Brain microvascular endothelial cell (primary cell): Measurements from ENCODE around the gene DHFR.

Experiments used
- DNase-seq: peaks from one replicate; pipeline ENCODE4 v3.0.0-alpha.2; 2020
- H3K27ac ChIP-seq: fragments of 250-450 bp; sonication (Bioruptor Pico); 2 replicates; pipeline ENCODE4 v1.5.1; 2020; ENCODE audit warnings: mild to moderate bottlenecking, moderate library complexity
- H3K27me3 ChIP-seq: fragments of 250-450 bp; sonication (Bioruptor Pico); replicated peaks from 2 replicates; pipeline ENCODE4 v1.5.1; 2020; ENCODE audit warnings: mild to moderate bottlenecking
- H3K36me3 ChIP-seq: fragments of 250-450 bp; sonication (Bioruptor Pico); replicated peaks from 2 replicates; pipeline ENCODE4 v1.5.1; 2020; ENCODE audit warnings: mild to moderate bottlenecking
- H3K4me3 ChIP-seq: 2 replicates; pipeline ENCODE4 v1.5.1; 2011; ENCODE audit warnings: low read depth, mild to moderate bottlenecking, control low read depth, low read length, moderate library complexity
- CTCF ChIP-seq: IDR thresholded peaks from 2 replicates; pipeline ENCODE4 v1.5.1; 2011; ENCODE audit warnings: low read depth, mild to moderate bottlenecking, moderate library complexity, low read length, control low read depth, inconsistent platforms; ENCODE audit errors: missing control alignments
- in situ Hi-C: cut with HindIII; loops from 2 replicates; pipeline ENCODE4 v1.10.0; 2017; ENCODE audit warnings: low sequenced_read_pairs, low pct_ligation_motif_present

Gene DHFR

GRCh38 chr5:80654391-80655230, at the start of gene DHFR, which contains the start of gene MSH3:
Gene DHFR (minus strand): TSS chr5:80654983. CDS start chr5:80654489, 494 bp downstream.
Gene MSH3 (plus strand): TSS chr5:80654652. CDS start chr5:80654728, 76 bp downstream.
- in situ Hi-C loops: no loop called here
- H3K27me3 ChIP-seq: no peaks in the 10 kb centered on the region
- DNase-seq: peak; percentile 69
- peak within 1 kb of the TSS; percentile 78 for H3K4me3 ChIP-seq
- peak within 1 kb of the TSS; percentile 80 for H3K27ac ChIP-seq
- no peaks in the 10 kb centered on the region for H3K36me3 ChIP-seq
- TF ChIP-seq CTCF: no peak

- Histone ChIP-seq H3K27ac (no peak overlapping the region), H3K27me3 (no peaks in the 10 kb centered on the region), H3K4me3 (no peak overlapping the region), H3K36me3 (no peaks in the 10 kb centered on the region)
- no peak for DNase-seq
- TF ChIP-seq CTCF: no peak
- in situ Hi-C loops: no loop called here
These were observed 49.4 kb upstream of the DHFR start for GRCh38 chr5:80704221-80704620.

DNA sequence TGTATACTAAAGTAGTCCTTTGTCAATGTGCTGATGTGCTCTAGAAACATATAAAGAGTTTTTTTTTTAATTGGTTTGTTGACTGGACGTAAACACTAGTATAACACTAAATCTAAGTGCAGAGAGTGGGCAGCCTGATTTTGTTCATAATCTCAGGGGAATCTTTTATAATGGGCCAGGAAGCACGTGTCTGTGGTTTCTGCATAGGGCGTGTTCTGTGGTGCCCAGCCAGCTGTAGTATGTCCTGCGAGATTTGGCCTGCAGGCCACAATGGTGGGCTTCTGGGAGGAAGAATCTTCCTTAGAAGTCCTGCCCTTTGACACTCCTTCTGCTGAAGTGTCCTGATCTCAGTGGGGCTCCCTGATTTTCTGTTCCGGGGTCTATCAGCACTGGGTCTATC, 49.0 kb upstream of the DHFR start:
- H3K36me3 ChIP-seq: no peaks in the 10 kb centered on the region
- in situ Hi-C loops: no loop called here

DNA sequence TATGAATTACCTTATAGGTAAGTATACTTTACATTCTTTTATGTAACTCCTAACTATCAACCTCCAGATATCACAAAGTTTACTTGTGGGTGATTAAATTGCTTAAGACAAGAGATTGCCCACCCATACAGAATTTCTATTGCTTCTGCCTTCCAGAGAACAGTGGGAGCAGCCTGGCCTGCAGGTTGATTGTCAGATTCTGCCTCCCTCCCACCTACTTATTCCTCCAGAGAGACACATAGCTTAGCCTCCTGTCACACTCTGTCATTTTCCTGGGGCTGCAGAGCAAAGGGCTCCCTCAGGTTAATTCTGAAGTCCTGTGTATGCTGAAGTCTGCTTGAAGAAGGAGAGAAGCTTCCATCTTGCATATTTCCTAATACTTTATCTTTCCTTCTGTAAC, 48.5 kb upstream of the DHFR start:
- TF ChIP-seq CTCF: no peak
- no peak for DNase-seq
- H3K4me3 ChIP-seq: no peak overlapping the region
- H3K27me3 ChIP-seq: no peaks in the 10 kb centered on the region
- no peaks in the 10 kb centered on the region for H3K36me3 ChIP-seq
- in situ Hi-C loops: no loop called here
- no peak overlapping the region for H3K27ac ChIP-seq

More for the DNA sequence above, 49.0 kb upstream of the DHFR start:
- Histone ChIP-seq H3K27ac (no peak overlapping the region), H3K27me3 (no peaks in the 10 kb centered on the region), H3K4me3 (no peak overlapping the region)
- TF ChIP-seq CTCF: no peak
- no peak for DNase-seq

- DNase-seq: no peak
- H3K36me3 ChIP-seq: no peaks in the 10 kb centered on the region
- no peak overlapping the region for H3K27ac ChIP-seq
- in situ Hi-C loops: no loop called here
- no peaks in the 10 kb centered on the region for H3K27me3 ChIP-seq
- no peak for TF ChIP-seq CTCF
- H3K4me3 ChIP-seq: no peak overlapping the region
These were observed 46.8 kb upstream of the DHFR start for GRCh38 chr5:80701597-80701996.
